Measurements from ENCODE around the gene ATRNL1.

ATRNL1 gene, protein sequence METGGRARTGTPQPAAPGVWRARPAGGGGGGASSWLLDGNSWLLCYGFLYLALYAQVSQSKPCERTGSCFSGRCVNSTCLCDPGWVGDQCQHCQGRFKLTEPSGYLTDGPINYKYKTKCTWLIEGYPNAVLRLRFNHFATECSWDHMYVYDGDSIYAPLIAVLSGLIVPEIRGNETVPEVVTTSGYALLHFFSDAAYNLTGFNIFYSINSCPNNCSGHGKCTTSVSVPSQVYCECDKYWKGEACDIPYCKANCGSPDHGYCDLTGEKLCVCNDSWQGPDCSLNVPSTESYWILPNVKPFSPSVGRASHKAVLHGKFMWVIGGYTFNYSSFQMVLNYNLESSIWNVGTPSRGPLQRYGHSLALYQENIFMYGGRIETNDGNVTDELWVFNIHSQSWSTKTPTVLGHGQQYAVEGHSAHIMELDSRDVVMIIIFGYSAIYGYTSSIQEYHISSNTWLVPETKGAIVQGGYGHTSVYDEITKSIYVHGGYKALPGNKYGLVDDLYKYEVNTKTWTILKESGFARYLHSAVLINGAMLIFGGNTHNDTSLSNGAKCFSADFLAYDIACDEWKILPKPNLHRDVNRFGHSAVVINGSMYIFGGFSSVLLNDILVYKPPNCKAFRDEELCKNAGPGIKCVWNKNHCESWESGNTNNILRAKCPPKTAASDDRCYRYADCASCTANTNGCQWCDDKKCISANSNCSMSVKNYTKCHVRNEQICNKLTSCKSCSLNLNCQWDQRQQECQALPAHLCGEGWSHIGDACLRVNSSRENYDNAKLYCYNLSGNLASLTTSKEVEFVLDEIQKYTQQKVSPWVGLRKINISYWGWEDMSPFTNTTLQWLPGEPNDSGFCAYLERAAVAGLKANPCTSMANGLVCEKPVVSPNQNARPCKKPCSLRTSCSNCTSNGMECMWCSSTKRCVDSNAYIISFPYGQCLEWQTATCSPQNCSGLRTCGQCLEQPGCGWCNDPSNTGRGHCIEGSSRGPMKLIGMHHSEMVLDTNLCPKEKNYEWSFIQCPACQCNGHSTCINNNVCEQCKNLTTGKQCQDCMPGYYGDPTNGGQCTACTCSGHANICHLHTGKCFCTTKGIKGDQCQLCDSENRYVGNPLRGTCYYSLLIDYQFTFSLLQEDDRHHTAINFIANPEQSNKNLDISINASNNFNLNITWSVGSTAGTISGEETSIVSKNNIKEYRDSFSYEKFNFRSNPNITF (N-terminal part only)

GRCh38 chr10:115093286-115093775 is at the start of gene ATRNL1:
TSS of gene ATRNL1 (plus strand) at chr10:115093365. CDS start at chr10:115093751, 386 bp downstream.
- in situ Hi-C loops (cut with HindIII; ENCODE audit: low sequenced_read_pairs): no loop called here

- in situ Hi-C loops (cut with HindIII; ENCODE audit: low sequenced_read_pairs): no loop called here
Measured at GRCh38 chr10:115043719-115044118, 49.4 kb upstream of the ATRNL1 start.

DNA sequence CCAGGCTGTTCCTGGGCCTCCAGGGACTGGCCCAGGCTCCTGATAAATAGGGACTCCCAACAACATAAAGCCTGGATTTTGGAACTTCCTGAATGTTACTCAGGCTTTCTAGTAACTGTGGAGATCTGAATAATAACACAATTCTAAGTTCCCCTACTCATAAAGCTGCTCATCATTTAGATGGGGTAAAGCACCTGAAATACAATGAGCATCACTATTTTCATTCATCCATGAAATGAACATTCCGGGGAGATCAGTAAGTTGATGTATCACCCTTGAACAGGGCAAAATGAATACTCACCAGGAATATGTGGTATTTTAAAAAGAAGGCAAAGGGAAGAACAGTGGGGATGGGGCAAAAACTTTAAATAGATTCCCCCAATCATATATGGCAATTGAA is 48.3 kb upstream of the ATRNL1 start:
- in situ Hi-C loops (cut with HindIII; ENCODE audit: low sequenced_read_pairs): no loop called here

- in situ Hi-C loops (cut with HindIII; ENCODE audit: low sequenced_read_pairs): no loop called here
Measured at GRCh38 chr10:115045499-115045898, 47.7 kb upstream of the ATRNL1 start.

- in situ Hi-C loops (cut with HindIII; ENCODE audit: low sequenced_read_pairs): no loop called here
Measured at GRCh38 chr10:115046686-115047236, 46.4 kb upstream of the ATRNL1 start.

DNA sequence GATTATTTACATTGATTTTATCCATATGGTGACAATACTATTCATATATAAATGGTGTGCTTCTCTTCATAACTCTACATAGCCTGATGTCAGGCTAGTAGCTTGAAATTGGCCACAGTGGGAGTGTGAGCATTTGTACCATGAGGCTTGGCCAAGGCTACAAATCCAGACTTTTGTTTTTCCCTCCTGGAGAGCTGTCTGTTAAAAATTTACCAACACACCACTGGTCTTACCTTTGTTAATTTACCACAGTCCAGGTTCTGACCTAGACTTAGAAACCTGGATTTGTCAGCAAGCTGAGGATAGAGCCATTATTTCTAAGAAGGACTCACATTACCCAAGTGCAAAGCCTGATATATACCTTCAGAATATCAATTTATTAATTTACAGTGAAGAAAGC is 45.5 kb upstream of the ATRNL1 start:
- in situ Hi-C loops (cut with HindIII; ENCODE audit: low sequenced_read_pairs): no loop called here

GRCh38 chr10:115049318-115049717 is 43.8 kb upstream of the ATRNL1 start:
- in situ Hi-C loops (cut with HindIII; ENCODE audit: low sequenced_read_pairs): no loop called here

- in situ Hi-C loops (cut with HindIII; ENCODE audit: low sequenced_read_pairs): no loop called here
Measured at GRCh38 chr10:115049960-115050359, 43.2 kb upstream of the ATRNL1 start.

- in situ Hi-C loops (cut with HindIII; ENCODE audit: low sequenced_read_pairs): no loop called here
Measured at GRCh38 chr10:115050375-115051010, 42.7 kb upstream of the ATRNL1 start.

DNA sequence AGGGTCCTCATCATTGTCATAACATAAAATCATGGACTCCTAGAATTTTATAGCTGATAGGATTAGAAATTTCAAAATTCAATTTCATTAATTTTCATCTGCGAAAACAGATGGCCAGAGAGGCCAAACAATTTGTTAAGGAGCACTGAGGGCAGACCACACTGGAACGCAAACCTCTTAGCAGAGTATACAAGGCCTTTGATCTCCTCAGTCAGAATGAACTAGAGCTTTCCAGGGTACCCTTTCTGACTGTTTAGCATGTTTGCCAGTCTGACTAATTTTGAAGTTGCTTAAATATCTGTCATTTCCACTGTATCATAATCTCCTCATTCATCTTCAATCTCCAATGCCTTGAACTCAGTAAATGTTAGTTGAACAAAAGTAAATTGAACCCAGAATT is 41.9 kb upstream of the ATRNL1 start:
- in situ Hi-C loops (cut with HindIII; ENCODE audit: low sequenced_read_pairs): no loop called here

DNA sequence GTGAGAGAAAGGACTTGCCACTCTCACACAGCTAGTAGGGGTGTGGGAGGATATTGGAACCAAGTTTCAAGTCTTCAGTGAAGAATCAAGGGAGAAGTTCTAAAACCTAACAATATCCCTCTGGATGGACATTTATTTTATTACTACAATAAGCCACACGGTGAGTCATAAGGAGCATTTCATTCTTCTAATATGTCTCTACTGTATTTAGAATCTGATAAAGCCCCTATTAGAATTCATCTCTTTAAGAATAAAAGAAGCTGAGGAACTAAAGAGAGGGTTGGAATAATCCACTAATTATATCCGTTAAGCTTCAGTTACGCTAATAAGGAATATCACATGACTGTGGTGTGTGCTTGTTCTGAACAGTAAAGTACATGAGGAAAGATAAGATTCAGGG is 40.9 kb upstream of the ATRNL1 start:
- in situ Hi-C loops (cut with HindIII; ENCODE audit: low sequenced_read_pairs): no loop called here

DNA sequence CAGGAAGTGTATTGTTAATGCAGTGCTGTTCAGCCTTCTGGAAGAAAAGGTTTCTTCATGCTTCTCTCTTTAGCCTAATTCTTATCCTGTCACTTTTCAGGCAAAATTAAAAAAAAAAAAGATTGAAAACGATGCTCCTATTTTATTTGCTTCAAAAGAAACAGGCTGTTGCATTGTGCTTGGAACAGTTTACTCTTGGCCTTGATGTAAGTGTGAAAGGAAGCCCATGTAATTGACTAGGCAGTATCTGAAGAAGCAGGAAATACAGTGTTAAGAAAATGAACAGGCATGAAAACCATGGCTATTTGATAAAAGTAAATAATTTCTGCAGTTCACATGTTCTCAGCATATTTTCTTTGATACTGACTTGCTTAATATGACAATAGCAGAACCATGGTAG is 40.4 kb upstream of the ATRNL1 start:
- in situ Hi-C loops (cut with HindIII; ENCODE audit: low sequenced_read_pairs): no loop called here

DNA sequence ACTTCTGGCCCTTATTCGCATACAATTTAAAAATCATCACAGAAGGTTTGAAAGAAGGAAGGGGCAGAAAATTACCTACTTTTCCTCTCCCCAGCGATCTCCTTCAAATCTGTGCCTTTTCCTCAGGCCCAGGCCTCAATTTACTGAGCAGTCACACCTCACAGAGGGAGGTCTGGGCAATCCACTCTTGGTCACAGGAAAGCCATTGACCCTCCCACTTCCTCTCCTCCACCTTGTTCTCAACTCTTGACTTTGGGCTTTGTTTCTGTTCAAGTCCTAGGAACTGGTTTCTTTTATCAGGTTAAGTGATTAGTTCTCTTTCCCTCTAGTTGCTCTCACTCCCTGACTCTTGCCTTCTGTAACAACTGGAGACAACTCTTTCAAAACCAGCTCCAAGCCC is 37.0 kb upstream of the ATRNL1 start:
- in situ Hi-C loops (cut with HindIII; ENCODE audit: low sequenced_read_pairs): no loop called here

DNA sequence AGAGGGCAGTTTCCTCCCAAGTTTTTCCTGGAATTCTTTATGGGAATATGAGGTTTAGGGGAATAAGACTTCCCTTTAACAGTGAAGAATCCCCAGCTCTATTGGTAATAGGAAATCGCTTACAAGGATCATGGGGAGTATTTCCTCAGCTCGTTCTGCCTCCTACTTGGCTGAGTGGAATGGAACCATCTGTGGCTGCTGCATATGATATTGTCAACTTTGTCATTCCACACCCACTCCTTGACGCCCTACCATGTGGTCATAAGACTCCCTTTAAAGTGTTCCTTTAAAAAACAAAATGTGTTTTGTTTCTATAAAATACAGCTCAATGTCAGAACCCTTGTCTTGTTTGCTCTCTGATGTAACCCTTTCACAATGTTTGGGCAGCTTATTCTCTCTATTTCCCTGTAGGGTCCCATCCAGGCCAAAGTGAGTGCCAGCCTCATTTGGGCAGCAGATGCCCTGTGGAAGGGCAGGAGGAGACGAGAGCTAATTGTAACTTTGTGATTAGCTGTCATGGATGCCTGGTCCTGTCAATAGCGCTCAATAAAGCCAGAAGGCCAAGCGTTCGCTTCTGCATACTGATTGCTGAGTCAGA is 33.8 kb upstream of the ATRNL1 start:
- in situ Hi-C loops (cut with HindIII; ENCODE audit: low sequenced_read_pairs): no loop called here

DNA sequence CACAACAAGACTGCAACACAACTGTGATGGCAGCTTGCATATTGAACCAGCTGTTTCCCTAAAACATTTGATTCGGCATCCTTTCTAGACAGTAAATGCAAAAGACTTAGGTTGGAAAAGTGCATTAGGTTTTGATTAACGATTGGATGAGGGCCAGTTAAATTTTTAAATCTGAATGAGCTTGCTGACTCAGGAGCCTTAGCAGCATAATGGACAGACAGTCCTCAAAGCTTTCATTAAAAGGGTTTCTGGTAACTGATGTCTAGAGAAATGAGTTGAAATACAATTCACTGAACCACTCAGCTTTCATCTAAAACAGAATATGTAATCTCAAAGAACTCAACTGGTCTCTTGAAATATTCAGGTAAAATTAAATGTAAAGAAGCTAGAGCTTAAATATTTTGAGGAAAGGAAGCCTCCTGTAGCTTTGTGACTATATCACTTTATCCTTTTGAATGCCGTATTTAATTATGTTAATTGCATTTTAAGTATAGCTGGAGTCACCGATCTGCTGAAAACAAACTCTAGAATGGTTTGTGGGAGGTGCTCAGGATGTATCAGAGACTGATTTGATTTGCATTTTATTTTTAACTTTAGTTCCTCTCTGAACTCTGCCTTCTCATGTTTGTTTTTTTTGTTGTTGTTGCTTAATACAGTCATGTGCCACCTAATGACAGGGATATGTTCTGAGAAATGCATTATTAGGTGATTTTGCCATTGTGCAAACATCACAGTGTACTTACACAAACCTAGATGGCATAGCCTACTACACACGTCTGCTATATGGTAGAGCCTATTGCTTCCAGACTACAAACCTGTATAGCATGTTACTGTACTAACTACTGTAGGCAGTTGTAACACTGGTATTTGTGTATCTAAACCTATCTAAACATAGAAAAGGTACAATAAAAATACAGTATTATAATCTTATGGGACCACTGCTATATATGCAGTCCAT is 29.2 kb upstream of the ATRNL1 start:
- in situ Hi-C loops (cut with HindIII; ENCODE audit: low sequenced_read_pairs): no loop called here

- in situ Hi-C loops (cut with HindIII; ENCODE audit: low sequenced_read_pairs): no loop called here
Measured at GRCh38 chr10:115065801-115066200, 27.4 kb upstream of the ATRNL1 start.

DNA sequence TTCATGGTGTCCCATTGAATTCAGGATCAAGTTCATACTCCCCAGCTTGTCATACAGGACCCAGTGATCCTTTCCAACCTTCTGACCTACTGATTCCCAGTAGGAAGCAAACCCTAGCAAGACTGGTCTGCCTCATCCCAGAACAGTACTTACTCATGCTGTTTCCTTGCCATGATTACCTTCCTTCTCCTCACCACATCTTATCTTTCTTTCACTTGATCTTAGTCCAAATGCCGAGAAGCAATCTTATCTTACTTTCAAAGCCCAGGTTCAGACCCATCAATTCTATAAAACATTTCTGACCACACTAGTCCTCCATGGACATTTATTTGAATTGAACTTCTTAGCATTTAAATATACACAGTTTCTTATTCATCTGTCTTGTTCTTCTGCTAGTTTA is 26.6 kb upstream of the ATRNL1 start:
- in situ Hi-C loops (cut with HindIII; ENCODE audit: low sequenced_read_pairs): no loop called here

- in situ Hi-C loops (cut with HindIII; ENCODE audit: low sequenced_read_pairs): no loop called here
Measured at GRCh38 chr10:115073796-115074195, 19.4 kb upstream of the ATRNL1 start.

DNA sequence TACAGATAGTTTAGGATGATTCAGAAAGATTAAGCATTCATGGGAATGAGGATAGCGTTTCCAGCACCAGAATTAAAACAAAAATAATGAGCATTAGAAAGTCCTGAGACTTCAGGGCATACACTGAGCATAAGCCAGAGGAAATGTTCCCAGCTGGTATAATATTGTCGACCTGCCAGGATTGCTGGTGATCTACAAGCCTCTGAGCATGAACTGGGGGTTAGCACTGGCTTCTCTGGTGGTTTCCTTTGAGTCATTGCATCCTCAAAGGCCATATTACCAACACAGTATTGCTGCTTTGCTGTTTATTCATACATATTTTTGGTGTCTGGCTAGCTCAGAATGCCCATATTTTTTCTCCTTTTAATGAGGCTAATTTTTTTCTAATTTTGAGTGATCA is 10.7 kb upstream of the ATRNL1 start:
- in situ Hi-C loops (cut with HindIII; ENCODE audit: low sequenced_read_pairs): no loop called here

Measured in DLD1 (cell line).